Natural killer cell (primary cell): ENCODE measurements around the gene ZNF232. TPM values are rescaled to one million over a fixed set of nuclear protein-coding genes. Genes with fewer than 3 reads are reported as not detected.

Source experiments
- ATAC-seq, 3 donors: fragments of 150-1000 bp in 2 of 3; fragments of 200-7000 bp in 1 of 3; cut with Tn5 transposase; 1 replicate in 1 of 3; 2 replicates in 2 of 3; pipeline ENCODE4 v1.10.0; 2021; ENCODE audit warnings: mild to moderate bottlenecking in 2 of 3, moderate library complexity in 2 of 3
- DNase-seq, 2 donors: peaks; one replicate each; pipeline versions ENCODE4 v3.0.0 to v3.0.0-alpha.2; 2013 to 2021; ENCODE audit warnings: mixed read lengths in 1 of 2
- H3K27ac ChIP-seq: one replicate; pipeline ENCODE4 v1.5.1; 2013; ENCODE audit warnings: mild to moderate bottlenecking, low read length
- H3K27me3 ChIP-seq: one replicate; pipeline ENCODE4 v1.6.1; 2013; ENCODE audit warnings: low read length; ENCODE audit not compliant: control insufficient read depth, insufficient read depth
- H3K36me3 ChIP-seq: one replicate; pipeline ENCODE4 v1.6.1; 2013; ENCODE audit warnings: low read length; ENCODE audit not compliant: control insufficient read depth, insufficient read depth
- H3K4me1 ChIP-seq: one replicate; pipeline ENCODE4 v1.6.1; 2013; ENCODE audit warnings: low read length; ENCODE audit not compliant: control insufficient read depth, insufficient read depth
- H3K4me3 ChIP-seq: one replicate; pipeline ENCODE4 v1.5.1; 2013; ENCODE audit warnings: low read length
- H3K9me3 ChIP-seq: one replicate; pipeline ENCODE4 v1.6.1; 2013; ENCODE audit warnings: low read length; ENCODE audit not compliant: control insufficient read depth, insufficient read depth
- H3K27ac Mint-ChIP-seq, 2 donors: one replicate each; pipeline ENCODE4 v1.8.0; 2022; ENCODE audit warnings: mild to moderate bottlenecking in 2 of 2, mixed read lengths in 2 of 2, moderate library complexity in 1 of 2
- H3K27me3 Mint-ChIP-seq, 2 donors: one replicate each; pipeline ENCODE4 v1.8.0; 2022; ENCODE audit warnings: low read depth in 2 of 2, mixed read lengths in 2 of 2
- H3K36me3 Mint-ChIP-seq: one replicate; pipeline ENCODE4 v1.8.0; 2022; ENCODE audit warnings: mixed read lengths
- H3K4me1 Mint-ChIP-seq, 2 donors: one replicate each; pipeline ENCODE4 v1.8.0; 2022; ENCODE audit warnings: mixed read lengths in 2 of 2
- H3K4me3 Mint-ChIP-seq: one replicate; pipeline ENCODE4 v1.8.0; 2022; ENCODE audit warnings: mild to moderate bottlenecking, moderate library complexity, mixed read lengths
- H3K9me3 Mint-ChIP-seq, 2 donors: one replicate each; pipeline ENCODE4 v1.8.0; 2022; ENCODE audit warnings: mixed read lengths in 2 of 2
- WGBS: methylation state at CpG from one replicate; pipeline ENCODE4 v1.1.7; 2013; ENCODE audit warnings: missing lambda C conversion rate; ENCODE audit not compliant: insufficient coverage; 5-methylcytosine and 5-hydroxymethylcytosine counted together
- intact Hi-C: fragments of 100-400 bp; cut with micrococcal nuclease; formaldehyde crosslinking; loops from one replicate; pipeline ENCODE4 v1.14.2; 2022
- total RNA-seq, 4 donors: library from RNA; stranded (reverse); fragments of 120-200 nt in 1 of 4; gene quantifications; one replicate each; pipeline versions ENCODE4 v1.2.3 to v1.2.4, GENCODE V29; 2013 to 2022
- TF ChIP-seq, protein P1 (sequence below): fragments of 200-600 bp; IDR thresholded peaks from one replicate; pipeline ENCODE4 v1.8.0; 2022; ENCODE audit warnings: antibody characterized with exemption

Gene ZNF232
- total RNA-seq, 3 donors from 2014 or later (not counting 1 experiment from before 2014, with no cell fraction given): 2.8 to 6.5 (median 5.6) TPM

- Mint-ChIP-seq H3K4me3 (no peak overlapping the region), H3K9me3 (no peaks in the 10 kb centered on the region), H3K36me3 (no peaks in the 10 kb centered on the region), H3K4me1 (no peaks in the 10 kb centered on the region), H3K27ac (no peak overlapping the region), H3K27me3 (peaks cover 0 to 11% of the 10 kb centered on the region in 2 donors)
- WGBS: 83% methylated on average over 1 of the region's 1 CpG
- DNase-seq (no peak), ATAC-seq (no peak)
- no peaks in the 10 kb centered on the region for H3K9me3 ChIP-seq
- H3K4me1 ChIP-seq: peaks cover 3% of the 10 kb centered on the region
- TF ChIP-seq, protein P1, sequence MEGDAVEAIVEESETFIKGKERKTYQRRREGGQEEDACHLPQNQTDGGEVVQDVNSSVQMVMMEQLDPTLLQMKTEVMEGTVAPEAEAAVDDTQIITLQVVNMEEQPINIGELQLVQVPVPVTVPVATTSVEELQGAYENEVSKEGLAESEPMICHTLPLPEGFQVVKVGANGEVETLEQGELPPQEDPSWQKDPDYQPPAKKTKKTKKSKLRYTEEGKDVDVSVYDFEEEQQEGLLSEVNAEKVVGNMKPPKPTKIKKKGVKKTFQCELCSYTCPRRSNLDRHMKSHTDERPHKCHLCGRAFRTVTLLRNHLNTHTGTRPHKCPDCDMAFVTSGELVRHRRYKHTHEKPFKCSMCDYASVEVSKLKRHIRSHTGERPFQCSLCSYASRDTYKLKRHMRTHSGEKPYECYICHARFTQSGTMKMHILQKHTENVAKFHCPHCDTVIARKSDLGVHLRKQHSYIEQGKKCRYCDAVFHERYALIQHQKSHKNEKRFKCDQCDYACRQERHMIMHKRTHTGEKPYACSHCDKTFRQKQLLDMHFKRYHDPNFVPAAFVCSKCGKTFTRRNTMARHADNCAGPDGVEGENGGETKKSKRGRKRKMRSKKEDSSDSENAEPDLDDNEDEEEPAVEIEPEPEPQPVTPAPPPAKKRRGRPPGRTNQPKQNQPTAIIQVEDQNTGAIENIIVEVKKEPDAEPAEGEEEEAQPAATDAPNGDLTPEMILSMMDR: no peak
- intact Hi-C loops: no loop called here
- H3K36me3 ChIP-seq: no peaks in the 10 kb centered on the region
- no peaks in the 10 kb centered on the region for H3K27me3 ChIP-seq
- H3K27ac ChIP-seq: no peak overlapping the region
- no peak overlapping the region for H3K4me3 ChIP-seq
These were observed 46.4 kb downstream of the ZNF232 start for GRCh38 chr17:5065227-5065744.

Other genes starting within 250 kb of the ZNF232 start
- gene C17orf107, start 212.3 kb downstream of the ZNF232 start, total RNA-seq: 10 to 100 TPM; 24.4 to 30.2 (median 27.5) TPM
- gene CHRNE, start 208.8 kb downstream of the ZNF232 start, total RNA-seq: 10 to 100 TPM; 11.8 to 17.9 (median 11.8) TPM
- 1 to 10 TPM in 2 of 3 donors, under 1 TPM in 1; 0.25 to 4.3 (median 2.2) TPM for gene GP1BA, start 179.6 kb downstream of the ZNF232 start, total RNA-seq
- 10 to 100 TPM; 34.7 to 47.5 (median 42.5) TPM for gene SLC25A11, start 171.8 kb downstream of the ZNF232 start, total RNA-seq
- 100 to 1,000 TPM; 149 to 189 (median 177) TPM for gene RNF167, start 171.6 kb downstream of the ZNF232 start, total RNA-seq
- 1,000 to 10,000 TPM; 1,278 to 1,379 (median 1,308) TPM for gene PFN1, start 163.3 kb downstream of the ZNF232 start, total RNA-seq
- 10 to 100 TPM; 26.1 to 28.4 (median 26.6) TPM for gene ENO3, start 160.8 kb downstream of the ZNF232 start, total RNA-seq
- 10 to 100 TPM; 45.7 to 60.2 (median 59.6) TPM for gene SPAG7, start 144.1 kb downstream of the ZNF232 start, total RNA-seq
- 10 to 100 TPM; 56.2 to 69.5 (median 69.4) TPM for gene CAMTA2, start 124.2 kb downstream of the ZNF232 start, total RNA-seq
- under 1 TPM in 2 of 3 donors, not detected in 1; 0.39 to 0.54 TPM for gene INCA1, start 114.4 kb downstream of the ZNF232 start, total RNA-seq
- gene KIF1C, start 113.9 kb downstream of the ZNF232 start, total RNA-seq: 10 to 100 TPM; 17.1 to 28.6 (median 22.2) TPM
- gene SLC52A1, start 76.5 kb downstream of the ZNF232 start, total RNA-seq: not detected
- 1 to 10 TPM; 3.8 to 7.2 (median 5.1) TPM for gene ZFP3, start 33.4 kb downstream of the ZNF232 start, total RNA-seq
- under 1 TPM; 0.07 to 0.34 (median 0.13) TPM for gene USP6, start 4.2 kb upstream of the ZNF232 start, total RNA-seq
- 1 to 10 TPM; 5.1 to 7.9 (median 6.1) TPM for gene ZNF594, start 80.0 kb upstream of the ZNF232 start, total RNA-seq
- 1 to 10 TPM; 3.9 to 10.0 (median 8.0) TPM for gene SCIMP, start 123.0 kb upstream of the ZNF232 start, total RNA-seq
- 10 to 100 TPM; 44.1 to 64.0 (median 44.2) TPM for gene RABEP1, start 170.4 kb upstream of the ZNF232 start, total RNA-seq